Activated T-cell treated with anti-CD3 and anti-CD28 coated beads, Interleukin-2, amount 50 U/mL, for 72 hours (primary cell): ENCODE data around the gene ELAC2. TPM values are rescaled to one million over a fixed set of nuclear protein-coding genes. Genes with fewer than 3 reads are reported as not detected.

Experiments
- ATAC-seq, 2 donors: fragments of 150-1000 bp; cut with Tn5 transposase; replicated peaks in 1 of 2; 2 replicates each; pipeline ENCODE4 v1.10.0; 2021; ENCODE audit warnings: moderate library complexity in 2 of 2, mild to moderate bottlenecking in 1 of 2
- DNase-seq, 2 donors: peaks; one replicate each; pipeline ENCODE4 v3.0.0; 2021 to 2022; ENCODE audit warnings: mixed read lengths in 1 of 2
- H3K27ac Mint-ChIP-seq: one replicate; pipeline ENCODE4 v1.8.0; 2022; ENCODE audit warnings: mild to moderate bottlenecking, moderate library complexity, mixed read lengths
- H3K27me3 Mint-ChIP-seq: one replicate; pipeline ENCODE4 v1.8.0; 2022; ENCODE audit warnings: low read depth, mixed read lengths
- H3K36me3 Mint-ChIP-seq, 2 donors: one replicate each; pipeline ENCODE4 v1.8.0; 2022; ENCODE audit warnings: mixed read lengths in 2 of 2, mild to moderate bottlenecking in 1 of 2; ENCODE audit not compliant: insufficient read depth in 2 of 2
- H3K4me1 Mint-ChIP-seq: one replicate; pipeline ENCODE4 v1.8.0; 2022; ENCODE audit warnings: low read depth, mixed read lengths
- H3K4me3 Mint-ChIP-seq, 2 donors: one replicate each; pipeline ENCODE4 v1.8.0; 2022; ENCODE audit warnings: mild to moderate bottlenecking in 2 of 2, mixed read lengths in 2 of 2, moderate library complexity in 2 of 2
- H3K9me3 Mint-ChIP-seq, 2 donors: one replicate each; pipeline ENCODE4 v1.8.0; 2022; ENCODE audit warnings: mixed read lengths in 2 of 2
- total RNA-seq, 2 donors: library from RNA; stranded (reverse); gene quantifications; one replicate each; pipeline ENCODE4 v1.2.3, GENCODE V29; 2022

Gene ELAC2
- total RNA-seq, 2 donors from 2014 or later: 60.7 to 67.7 TPM

GRCh38 chr17:13004336-13004735, 13.5 kb downstream of the ELAC2 start:
- no peak overlapping the region for H3K27ac Mint-ChIP-seq
- DNase-seq: no peak

GRCh38 chr17:13003927-13004326, 13.9 kb downstream of the ELAC2 start:
- Mint-ChIP-seq H3K4me3 (no peak overlapping the region), H3K4me1 (peaks cover 5% of the 10 kb centered on the region), H3K9me3 (no peaks in the 10 kb centered on the region), H3K27me3 (no peaks in the 10 kb centered on the region), H3K27ac (no peak overlapping the region), H3K36me3 (peaks cover 2 to 15% of the 10 kb centered on the region in 2 donors)
- ATAC-seq (no peak), DNase-seq (no peak)

More at GRCh38 chr17:13004336-13004735, 13.5 kb downstream of the ELAC2 start:
- no peak for ATAC-seq
- peaks cover 2 to 16% of the 10 kb centered on the region in 2 donors for H3K36me3 Mint-ChIP-seq
- peaks cover 5% of the 10 kb centered on the region for H3K4me1 Mint-ChIP-seq
- no peaks in the 10 kb centered on the region for H3K27me3 Mint-ChIP-seq
- no peaks in the 10 kb centered on the region for H3K9me3 Mint-ChIP-seq
- H3K4me3 Mint-ChIP-seq: no peak overlapping the region

- ATAC-seq: peak in 1 of 2 donors; percentile 19
- H3K27ac Mint-ChIP-seq: no peak overlapping the region
- no peaks in the 10 kb centered on the region for H3K9me3 Mint-ChIP-seq
- peaks cover 5% of the 10 kb centered on the region for H3K4me1 Mint-ChIP-seq
- no peak overlapping the region for H3K4me3 Mint-ChIP-seq
- DNase-seq: no peak
- H3K36me3 Mint-ChIP-seq: peaks cover 0 to 12% of the 10 kb centered on the region in 2 donors
- no peaks in the 10 kb centered on the region for H3K27me3 Mint-ChIP-seq
These were observed 14.4 kb downstream of the ELAC2 start for GRCh38 chr17:13003454-13003851.

GRCh38 chr17:13002761-13003453, 14.9 kb downstream of the ELAC2 start:
- H3K9me3 Mint-ChIP-seq: no peaks in the 10 kb centered on the region
- peak in 1 of 2 donors; percentile 47 for ATAC-seq
- peaks cover 0 to 12% of the 10 kb centered on the region in 2 donors for H3K36me3 Mint-ChIP-seq
- no peak overlapping the region for H3K27ac Mint-ChIP-seq
- peak; percentile 29 to 38 for DNase-seq
- no peak overlapping the region for H3K4me3 Mint-ChIP-seq
- H3K4me1 Mint-ChIP-seq: peaks cover 5% of the 10 kb centered on the region
- H3K27me3 Mint-ChIP-seq: no peaks in the 10 kb centered on the region

- no peak overlapping the region for H3K27ac Mint-ChIP-seq
- ATAC-seq: no peak
- H3K9me3 Mint-ChIP-seq: no peaks in the 10 kb centered on the region
- no peak overlapping the region for H3K4me3 Mint-ChIP-seq
- H3K4me1 Mint-ChIP-seq: peaks cover 5% of the 10 kb centered on the region
- H3K36me3 Mint-ChIP-seq: peaks cover 3 to 15% of the 10 kb centered on the region in 2 donors
- H3K27me3 Mint-ChIP-seq: no peaks in the 10 kb centered on the region
- DNase-seq: no peak
These were observed 15.7 kb downstream of the ELAC2 start for GRCh38 chr17:13001991-13002615.

DNA sequence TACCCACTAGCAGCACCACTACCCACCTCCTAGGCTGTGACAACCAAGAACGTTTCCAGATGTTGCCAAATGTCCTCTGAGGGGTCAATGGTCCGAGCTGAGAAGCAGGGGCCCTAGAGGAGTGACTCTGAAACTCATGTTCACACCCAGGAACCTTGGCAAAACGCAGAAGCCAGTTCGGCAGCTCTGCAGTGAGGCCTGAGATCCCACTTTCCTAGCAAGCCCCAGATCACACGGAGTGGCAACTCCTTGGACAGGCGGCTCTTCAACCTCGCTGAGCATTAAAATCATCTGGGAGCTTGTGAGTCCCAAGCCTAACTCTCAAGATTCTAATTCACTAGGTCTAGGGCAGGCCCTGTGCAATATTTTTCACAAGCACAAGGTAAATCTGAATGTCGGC, 17.3 kb downstream of the ELAC2 start:
- Mint-ChIP-seq H3K36me3 (peaks cover 3 to 20% of the 10 kb centered on the region in 2 donors), H3K4me1 (peaks cover 5% of the 10 kb centered on the region), H3K27ac (no peak overlapping the region), H3K9me3 (no peaks in the 10 kb centered on the region), H3K27me3 (no peaks in the 10 kb centered on the region), H3K4me3 (no peak overlapping the region)
- no peak for ATAC-seq
- DNase-seq: no peak

GRCh38 chr17:12998874-12999273, 19.0 kb downstream of the ELAC2 start:
- no peaks in the 10 kb centered on the region for H3K27me3 Mint-ChIP-seq
- peaks cover 4 to 26% of the 10 kb centered on the region in 2 donors for H3K36me3 Mint-ChIP-seq
- ATAC-seq (no peak), DNase-seq (no peak)
- no peak overlapping the region for H3K4me3 Mint-ChIP-seq
- H3K9me3 Mint-ChIP-seq: no peaks in the 10 kb centered on the region
- no peak overlapping the region for H3K27ac Mint-ChIP-seq
- peaks cover 3% of the 10 kb centered on the region for H3K4me1 Mint-ChIP-seq

GRCh38 chr17:12998461-12998860, 19.4 kb downstream of the ELAC2 start:
- H3K4me3 Mint-ChIP-seq: no peak overlapping the region
- ATAC-seq: no peak
- H3K36me3 Mint-ChIP-seq: peaks cover 4 to 25% of the 10 kb centered on the region in 2 donors
- H3K9me3 Mint-ChIP-seq: no peaks in the 10 kb centered on the region
- H3K4me1 Mint-ChIP-seq: no peaks in the 10 kb centered on the region
- no peaks in the 10 kb centered on the region for H3K27me3 Mint-ChIP-seq
- DNase-seq: no peak
- H3K27ac Mint-ChIP-seq: no peak overlapping the region

GRCh38 chr17:12996941-12997340, 20.9 kb downstream of the ELAC2 start:
- Mint-ChIP-seq H3K9me3 (no peaks in the 10 kb centered on the region), H3K4me3 (no peak overlapping the region), H3K4me1 (no peaks in the 10 kb centered on the region), H3K27me3 (no peaks in the 10 kb centered on the region), H3K27ac (no peak overlapping the region), H3K36me3 (peaks cover 5 to 30% of the 10 kb centered on the region in 2 donors)
- DNase-seq (no peak), ATAC-seq (no peak)

DNA sequence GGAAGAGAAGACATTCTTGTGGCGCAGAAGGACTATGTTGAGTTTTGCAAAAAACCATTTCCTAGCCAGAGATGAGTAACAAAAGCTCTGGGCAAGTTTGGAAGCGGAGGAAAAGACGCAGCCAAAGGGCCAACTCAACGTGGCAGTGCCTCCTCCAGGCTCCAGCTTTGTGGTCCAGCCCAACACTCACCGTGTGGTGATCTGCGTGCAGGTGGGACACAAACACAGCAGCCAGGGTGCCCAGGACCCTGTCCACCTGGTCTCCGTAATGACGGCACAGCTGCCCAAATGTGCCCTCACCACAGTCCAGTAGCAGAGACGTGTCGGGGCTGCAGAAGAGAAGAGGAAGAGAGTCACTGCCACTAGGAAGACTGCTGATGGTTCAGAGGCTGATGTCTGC, 21.5 kb downstream of the ELAC2 start:
- H3K27ac Mint-ChIP-seq: no peak overlapping the region
- no peak for DNase-seq
- H3K4me3 Mint-ChIP-seq: no peak overlapping the region
- H3K9me3 Mint-ChIP-seq: no peaks in the 10 kb centered on the region
- no peaks in the 10 kb centered on the region for H3K4me1 Mint-ChIP-seq
- H3K36me3 Mint-ChIP-seq: peaks cover 8 to 34% of the 10 kb centered on the region in 2 donors
- no peaks in the 10 kb centered on the region for H3K27me3 Mint-ChIP-seq
- ATAC-seq: no peak

DNA sequence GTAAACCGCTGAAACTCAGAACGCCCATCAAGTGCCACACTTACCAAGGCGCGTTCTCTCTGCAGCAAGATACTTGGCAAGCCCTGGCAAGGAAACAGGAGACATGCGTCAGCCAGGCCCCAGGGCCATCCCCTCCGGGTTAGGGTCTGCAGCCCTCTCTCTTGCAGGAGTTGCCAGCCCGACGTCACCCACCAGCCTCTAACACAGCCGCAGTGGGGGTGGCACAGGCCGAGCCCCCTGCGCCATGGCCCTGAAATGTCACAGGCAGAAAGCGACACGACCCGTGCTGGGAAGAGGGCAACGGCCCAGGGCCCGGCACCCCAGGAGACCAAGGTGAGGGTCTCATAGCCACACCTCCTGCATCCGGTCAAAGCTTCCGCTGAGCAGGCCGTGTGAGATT, 21.9 kb downstream of the ELAC2 start:
- H3K9me3 Mint-ChIP-seq: no peaks in the 10 kb centered on the region
- DNase-seq: no peak
- peaks cover 8 to 33% of the 10 kb centered on the region in 2 donors for H3K36me3 Mint-ChIP-seq
- ATAC-seq: no peak
- H3K4me1 Mint-ChIP-seq: no peaks in the 10 kb centered on the region
- H3K27ac Mint-ChIP-seq: no peak overlapping the region
- no peaks in the 10 kb centered on the region for H3K27me3 Mint-ChIP-seq
- no peak overlapping the region for H3K4me3 Mint-ChIP-seq

GRCh38 chr17:12995106-12995895, 22.5 kb downstream of the ELAC2 start:
- ATAC-seq: no peak
- Mint-ChIP-seq H3K4me1 (no peaks in the 10 kb centered on the region), H3K9me3 (no peaks in the 10 kb centered on the region), H3K27ac (peak overlapping the region; percentile 63), H3K36me3 (peaks cover 8 to 30% of the 10 kb centered on the region in 2 donors), H3K4me3 (no peak overlapping the region), H3K27me3 (no peaks in the 10 kb centered on the region)
- DNase-seq: no peak
